Trophoblast cell (in vitro differentiated cells and primary cell): ENCODE results near the gene MALRD1.

Experiments used
- DNase-seq, 2 donors: peaks; one replicate each; pipeline ENCODE4 v3.0.0-alpha.2; 2016
- H2AFZ ChIP-seq: 2 replicates; pipeline ENCODE4 v1.6.1; 2013; ENCODE audit warnings: low read length, moderate library complexity, mild to moderate bottlenecking; ENCODE audit not compliant: insufficient read depth, poor library complexity
- H2AK5ac ChIP-seq: 2 replicates; pipeline ENCODE4 v1.6.1; 2013; ENCODE audit warnings: mild to moderate bottlenecking, low read length
- H2BK120ac ChIP-seq: 2 replicates; pipeline ENCODE4 v1.6.1; 2013; ENCODE audit warnings: low read length, mild to moderate bottlenecking, moderate library complexity; ENCODE audit not compliant: insufficient read depth, poor library complexity
- H2BK12ac ChIP-seq: 2 replicates; pipeline ENCODE4 v1.6.1; 2013; ENCODE audit warnings: mild to moderate bottlenecking, low read length, moderate library complexity
- H2BK5ac ChIP-seq: 2 replicates; pipeline ENCODE4 v1.6.1; 2013; ENCODE audit warnings: low read length, low read depth, moderate library complexity, mild to moderate bottlenecking; ENCODE audit not compliant: poor library complexity
- H3K14ac ChIP-seq: 2 replicates; pipeline ENCODE4 v1.6.1; 2013; ENCODE audit warnings: mild to moderate bottlenecking, low read length
- H3K18ac ChIP-seq: 2 replicates; pipeline ENCODE4 v1.6.1; 2013; ENCODE audit warnings: mild to moderate bottlenecking, low read length
- H3K23ac ChIP-seq: 2 replicates; pipeline ENCODE4 v1.6.1; 2013; ENCODE audit warnings: low read length
- H3K27ac ChIP-seq: 2 replicates; pipeline ENCODE4 v1.5.1; 2013; ENCODE audit warnings: low read depth, mild to moderate bottlenecking, inconsistent platforms, low read length, moderate library complexity
- H3K27me3 ChIP-seq: 2 replicates; pipeline ENCODE4 v1.6.1; 2013; ENCODE audit warnings: inconsistent platforms, mild to moderate bottlenecking, low read length, moderate library complexity; ENCODE audit not compliant: insufficient read depth
- H3K36me3 ChIP-seq, 2 experiments: 1 replicate in 1 of 2; 2 replicates in 1 of 2; pipeline ENCODE4 v1.6.1; 2013; ENCODE audit warnings: low read length in 2 of 2, mild to moderate bottlenecking in 2 of 2, moderate library complexity in 1 of 2; ENCODE audit not compliant: insufficient read depth in 2 of 2, control insufficient read depth in 1 of 2
- H3K4ac ChIP-seq: 2 replicates; pipeline ENCODE4 v1.6.1; 2013; ENCODE audit warnings: low read depth, mild to moderate bottlenecking, low read length, moderate library complexity
- H3K4me1 ChIP-seq, 2 experiments: 1 replicate in 1 of 2; 2 replicates in 1 of 2; pipeline ENCODE4 v1.6.1; 2013; ENCODE audit warnings: low read length in 2 of 2, mild to moderate bottlenecking in 2 of 2, moderate library complexity in 1 of 2; ENCODE audit not compliant: insufficient read depth in 2 of 2, control insufficient read depth in 1 of 2
- H3K4me2 ChIP-seq: 2 replicates; pipeline ENCODE4 v1.6.1; 2013; ENCODE audit warnings: inconsistent platforms, mild to moderate bottlenecking, low read length, moderate library complexity
- H3K4me3 ChIP-seq: 2 replicates; pipeline ENCODE4 v1.5.1; 2013; ENCODE audit warnings: mild to moderate bottlenecking, low read depth, low read length, inconsistent platforms
- H3K79me1 ChIP-seq: one replicate; pipeline ENCODE4 v1.6.1; 2013; ENCODE audit warnings: low read length
- H3K79me2 ChIP-seq: 2 replicates; pipeline ENCODE4 v1.6.1; 2013; ENCODE audit warnings: low read length, mild to moderate bottlenecking; ENCODE audit not compliant: control insufficient read depth, insufficient read depth, poor library complexity
- H3K9ac ChIP-seq: 2 replicates; pipeline ENCODE4 v1.6.1; 2013; ENCODE audit warnings: mild to moderate bottlenecking, low read length
- H3K9me3 ChIP-seq: 2 replicates; pipeline ENCODE4 v1.6.1; 2013; ENCODE audit warnings: low read depth, mild to moderate bottlenecking, control low read depth, inconsistent platforms, low read length; ENCODE audit not compliant: insufficient read depth
- H4K12ac ChIP-seq: 2 replicates; pipeline ENCODE4 v1.6.1; 2013; ENCODE audit warnings: low read depth, mild to moderate bottlenecking, low read length, moderate library complexity
- H4K8ac ChIP-seq: 2 replicates; pipeline ENCODE4 v1.6.1; 2013; ENCODE audit warnings: low read depth, mild to moderate bottlenecking, low read length, moderate library complexity
- H4K91ac ChIP-seq: one replicate; pipeline ENCODE4 v1.6.1; 2013; ENCODE audit warnings: low read depth, mild to moderate bottlenecking, low read length, moderate library complexity
- WGBS: extraction: QIAGEN DNeasy Blood & Tissue Kit; methylation state at CpG from one replicate; pipeline ENCODE4 v1.1.7; 2013; ENCODE audit warnings: missing lambda C conversion rate; ENCODE audit not compliant: insufficient read length, insufficient coverage; ENCODE audit errors: extremely low coverage; 5-methylcytosine and 5-hydroxymethylcytosine counted together

MALRD1 gene

GRCh38 chr10:19417740-19418139 is 369.1 kb downstream of the MALRD1 start:
- Histone ChIP-seq H3K4me2 (no peak overlapping the region), H3K79me1 (no peaks in the 10 kb centered on the region), H3K27ac (no peak overlapping the region), H3K23ac (no peak overlapping the region), H3K14ac (no peak overlapping the region), H3K27me3 (no peaks in the 10 kb centered on the region), H3K4ac (no peak overlapping the region), H3K36me3 (no peaks in the 10 kb centered on the region), H4K8ac (no peak overlapping the region), H2BK120ac (no peak overlapping the region), H4K91ac (no peak overlapping the region), H3K79me2 (no peaks in the 10 kb centered on the region), H2AFZ (no peak overlapping the region), H3K9ac (no peak overlapping the region), H3K9me3 (no peaks in the 10 kb centered on the region), H2AK5ac (no peak overlapping the region), H2BK5ac (no peak overlapping the region), H4K12ac (no peak overlapping the region), H3K4me3 (no peak overlapping the region), H3K4me1 (no peaks in the 10 kb centered on the region), H3K18ac (no peak overlapping the region), H2BK12ac (no peak overlapping the region)
- no CpG with 5 or more reads among the region's 4 CpGs for WGBS
- no peak for DNase-seq

- no peak overlapping the region for H2BK120ac ChIP-seq
- no peak overlapping the region for H4K12ac ChIP-seq
- H3K27ac ChIP-seq, result no peak overlapping the region
- no peaks in the 10 kb centered on the region for H3K79me2 ChIP-seq
- H4K91ac ChIP-seq, result no peak overlapping the region
- H3K23ac ChIP-seq, result no peak overlapping the region
- no peaks in the 10 kb centered on the region for H3K4me1 ChIP-seq
- H3K14ac ChIP-seq, result no peak overlapping the region
- no peak overlapping the region for H3K9ac ChIP-seq
- H2AFZ ChIP-seq, result no peak overlapping the region
- no peaks in the 10 kb centered on the region for H3K36me3 ChIP-seq
- no peak overlapping the region for H2BK5ac ChIP-seq
- DNase-seq, result no peak
- H4K8ac ChIP-seq, result no peak overlapping the region
- no peak overlapping the region for H2AK5ac ChIP-seq
- no peak overlapping the region for H3K18ac ChIP-seq
- no peaks in the 10 kb centered on the region for H3K27me3 ChIP-seq
- no peak overlapping the region for H3K4me3 ChIP-seq
- H3K9me3 ChIP-seq, result no peaks in the 10 kb centered on the region
- no CpG with 5 or more reads among the region's 1 CpG for WGBS
- no peak overlapping the region for H3K4ac ChIP-seq
- no peaks in the 10 kb centered on the region for H3K79me1 ChIP-seq
- no peak overlapping the region for H3K4me2 ChIP-seq
- no peak overlapping the region for H2BK12ac ChIP-seq
These were observed 373.1 kb downstream of the MALRD1 start for GRCh38 chr10:19421674-19422073.

- Histone ChIP-seq H3K79me2 (no peaks in the 10 kb centered on the region), H3K4ac (no peak overlapping the region), H3K23ac (no peak overlapping the region), H2AK5ac (no peak overlapping the region), H3K4me2 (no peak overlapping the region), H3K9me3 (no peaks in the 10 kb centered on the region), H4K12ac (no peak overlapping the region), H4K8ac (no peak overlapping the region), H3K9ac (no peak overlapping the region), H2BK5ac (no peak overlapping the region), H2BK12ac (no peak overlapping the region), H2BK120ac (no peak overlapping the region), H3K4me3 (no peak overlapping the region), H3K27ac (no peak overlapping the region), H2AFZ (no peak overlapping the region), H4K91ac (no peak overlapping the region), H3K79me1 (no peaks in the 10 kb centered on the region), H3K18ac (no peak overlapping the region), H3K14ac (no peak overlapping the region), H3K4me1 (no peaks in the 10 kb centered on the region), H3K27me3 (no peaks in the 10 kb centered on the region), H3K36me3 (no peaks in the 10 kb centered on the region)
- DNase-seq, result no peak
These were observed 377.4 kb downstream of the MALRD1 start for GRCh38 chr10:19426034-19426433.

GRCh38 chr10:19431622-19432351 is 383.2 kb downstream of the MALRD1 start:
- Histone ChIP-seq H2BK5ac (no peak overlapping the region), H3K9me3 (no peaks in the 10 kb centered on the region), H3K9ac (no peak overlapping the region), H3K14ac (no peak overlapping the region), H3K4me3 (no peak overlapping the region), H2AFZ (no peak overlapping the region), H2AK5ac (no peak overlapping the region), H3K18ac (no peak overlapping the region), H3K4me2 (no peak overlapping the region), H2BK12ac (no peak overlapping the region), H3K79me1 (no peaks in the 10 kb centered on the region), H3K4me1 (no peaks in the 10 kb centered on the region), H3K27me3 (no peaks in the 10 kb centered on the region), H3K79me2 (no peaks in the 10 kb centered on the region), H3K27ac (no peak overlapping the region), H3K4ac (no peak overlapping the region), H4K91ac (no peak overlapping the region), H4K12ac (no peak overlapping the region), H4K8ac (no peak overlapping the region), H3K36me3 (no peaks in the 10 kb centered on the region), H3K23ac (no peak overlapping the region), H2BK120ac (no peak overlapping the region)
- WGBS, result no CpG with 5 or more reads among the region's 5 CpGs
- no peak for DNase-seq
